HG03060 (cell line): ENCODE data around the gene CPA5.

ENCODE experiments used
- ATAC-seq: cut with Tn5 transposase; IDR thresholded peaks from one replicate; pipeline ENCODE4 v1.9.1; 2021; ENCODE audit warnings: low read depth, moderate number of reproducible peaks; ENCODE audit not compliant: unreplicated experiment

Gene CPA5

GRCh38 chr7:130329681-130330080, 14.9 kb upstream of the CPA5 start:
- ATAC-seq = no peak

GRCh38 chr7:130332259-130333053, 12.2 kb upstream of the CPA5 start:
- no peak for ATAC-seq

GRCh38 chr7:130333832-130334231, 10.8 kb upstream of the CPA5 start:
- no peak for ATAC-seq

GRCh38 chr7:130334274-130334673, 10.3 kb upstream of the CPA5 start:
- no peak for ATAC-seq

GRCh38 chr7:130337410-130337971, 7.1 kb upstream of the CPA5 start:
- ATAC-seq = no peak

GRCh38 chr7:130338233-130338632, 6.4 kb upstream of the CPA5 start:
- ATAC-seq = no peak

GRCh38 chr7:130341882-130342281, 2.7 kb upstream of the CPA5 start:
- no peak for ATAC-seq

- no peak for ATAC-seq
Measured at GRCh38 chr7:130342701-130343380, 1.8 kb upstream of the CPA5 start.

GRCh38 chr7:130345136-130345535, 520 bp downstream of the CPA5 start:
- ATAC-seq = no peak

GRCh38 chr7:130345725-130346124, 1.1 kb downstream of the CPA5 start:
- no peak for ATAC-seq

- ATAC-seq = no peak
Measured at GRCh38 chr7:130346177-130346905, 1.7 kb downstream of the CPA5 start.

GRCh38 chr7:130346941-130347340, 2.3 kb downstream of the CPA5 start:
- ATAC-seq = no peak

GRCh38 chr7:130349911-130350782, 5.5 kb downstream of the CPA5 start:
- no peak for ATAC-seq

GRCh38 chr7:130350945-130351790, 6.6 kb downstream of the CPA5 start:
- ATAC-seq = no peak

- ATAC-seq = no peak
Measured at GRCh38 chr7:130351791-130352090, 7.1 kb downstream of the CPA5 start.

GRCh38 chr7:130352194-130353074, 7.8 kb downstream of the CPA5 start:
- no peak for ATAC-seq

- ATAC-seq = no peak
Measured at GRCh38 chr7:130353196-130353595, 8.6 kb downstream of the CPA5 start.

GRCh38 chr7:130356121-130356875, 11.7 kb downstream of the CPA5 start:
- ATAC-seq = no peak
